Measurements from ENCODE around the gene ROBO1. TPM values are rescaled to one million over a fixed set of nuclear protein-coding genes. Genes with fewer than 3 reads are reported as not detected.
"Not testable (repeated sequence)": the region's sequence is repeated elsewhere in the genome, so short reads cannot be mapped to it uniquely, and the experiment has no call there.

Gene ROBO1
- total RNA-seq, 1 experiment from 2014 or later: 34.5 TPM

DNA sequence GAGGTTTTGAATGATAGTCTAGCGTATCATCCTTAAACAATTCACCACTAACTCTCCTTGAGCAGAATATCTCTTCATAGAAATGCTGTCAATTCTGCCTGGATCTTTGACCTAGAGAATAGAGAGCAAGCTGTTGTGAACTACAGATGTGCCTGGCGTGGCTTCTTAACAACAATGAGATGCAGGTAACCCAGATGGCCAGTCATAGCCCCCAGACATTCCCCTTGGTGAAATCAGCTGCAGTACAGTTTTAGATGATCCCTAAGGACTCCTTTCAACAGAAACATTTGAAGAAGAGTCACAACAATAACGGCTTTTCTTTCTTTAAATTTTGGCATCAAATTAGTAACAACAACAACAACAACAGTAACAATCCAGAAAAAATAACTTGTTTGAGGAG lies 1041.3 kb downstream of the ROBO1 start:
- DNase-seq: peak; percentile 19

DNA sequence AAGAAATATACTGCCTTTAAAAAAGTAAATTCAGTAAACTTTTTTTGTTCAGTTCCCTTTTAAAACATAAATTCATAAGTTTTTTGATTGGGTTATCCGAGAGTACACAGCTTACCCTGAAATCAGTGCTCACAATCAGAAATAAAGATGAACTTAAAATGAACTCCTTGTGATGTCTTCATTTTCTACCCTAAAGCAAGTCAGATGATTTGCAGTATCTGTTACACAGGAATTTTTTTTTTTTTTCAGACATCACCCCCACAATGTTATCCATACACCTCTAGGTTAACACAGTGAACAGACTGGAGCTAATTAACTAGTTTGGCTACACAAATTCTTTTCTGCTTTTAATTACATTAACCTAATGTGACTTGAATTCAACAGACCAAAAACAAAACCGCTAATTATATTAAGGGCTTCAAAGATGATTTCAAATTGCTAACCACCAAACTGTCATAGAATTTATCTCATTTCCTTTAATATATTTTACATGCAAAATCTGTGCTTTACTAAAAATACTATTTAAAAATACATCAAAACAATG lies 1042.0 kb downstream of the ROBO1 start:
- H3K36me3 ChIP-seq (replicated peaks; ENCODE audit: control insufficient read depth, insufficient read depth, low read length): no peaks in the 10 kb centered on the region
- H3K27me3 ChIP-seq (ENCODE audit: control insufficient read depth, insufficient read depth, low read length): no peaks in the 10 kb centered on the region

More for the DNA sequence above, 1041.3 kb downstream of the ROBO1 start:
- H3K4me3 ChIP-seq (ENCODE audit: insufficient read depth, low read depth, low read length): no peak overlapping the region
- no peaks in the 10 kb centered on the region for H3K27me3 ChIP-seq (ENCODE audit: control insufficient read depth, insufficient read depth, low read length)
- no peaks in the 10 kb centered on the region for H3K36me3 ChIP-seq (replicated peaks; ENCODE audit: control insufficient read depth, insufficient read depth, low read length)

DNA sequence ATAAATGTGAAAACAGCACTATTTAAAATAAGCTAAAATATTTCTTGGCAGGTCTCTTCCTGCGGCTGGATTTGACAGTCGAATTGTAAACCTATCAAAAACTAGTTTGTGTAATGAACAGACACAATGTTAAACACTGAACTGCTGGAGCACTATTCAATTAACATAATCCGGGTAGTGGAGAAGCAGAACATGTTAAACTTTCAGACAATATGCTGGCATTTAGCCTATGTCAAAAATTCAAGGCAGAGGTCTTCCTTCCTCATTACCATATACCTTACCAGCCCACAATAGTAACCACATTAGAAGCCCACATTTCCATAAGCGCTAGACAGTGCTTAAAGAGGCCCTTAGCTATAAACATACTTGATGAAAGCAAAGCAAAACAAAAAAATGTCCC lies 1042.9 kb downstream of the ROBO1 start:
- no peak overlapping the region for H3K4me3 ChIP-seq (ENCODE audit: insufficient read depth, low read depth, low read length)
- H3K36me3 ChIP-seq (replicated peaks; ENCODE audit: control insufficient read depth, insufficient read depth, low read length): no peaks in the 10 kb centered on the region
- no peaks in the 10 kb centered on the region for H3K27me3 ChIP-seq (ENCODE audit: control insufficient read depth, insufficient read depth, low read length)
- no peak for DNase-seq

More for the DNA sequence above, 1042.0 kb downstream of the ROBO1 start:
- H3K4me3 ChIP-seq (ENCODE audit: insufficient read depth, low read depth, low read length): no peak overlapping the region
- DNase-seq: no peak

DNA sequence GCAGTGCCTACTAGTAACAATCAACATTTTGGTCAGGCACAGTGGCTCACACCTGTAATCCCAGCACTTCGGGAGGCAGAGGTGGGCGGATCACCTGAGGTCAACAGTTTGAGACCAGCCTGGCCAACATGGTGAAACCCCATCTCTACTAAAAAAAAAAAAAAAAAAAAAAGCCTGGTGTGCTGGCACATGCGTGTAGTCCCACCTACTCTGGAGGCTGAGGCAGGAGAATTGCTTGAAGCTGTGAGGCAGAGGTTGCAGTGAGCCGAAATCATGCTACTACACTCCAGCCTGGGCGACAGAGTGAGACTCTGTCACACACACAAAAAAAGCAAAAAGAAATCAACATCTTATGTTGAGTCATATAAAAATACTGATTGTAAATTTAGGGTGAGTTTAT lies 1043.4 kb downstream of the ROBO1 start:
- H3K27me3 ChIP-seq (ENCODE audit: control insufficient read depth, insufficient read depth, low read length); H3K36me3 ChIP-seq (replicated peaks; ENCODE audit: control insufficient read depth, insufficient read depth, low read length); H3K4me3 ChIP-seq (ENCODE audit: insufficient read depth, low read depth, low read length); DNase-seq: not testable (repeated sequence)

DNA sequence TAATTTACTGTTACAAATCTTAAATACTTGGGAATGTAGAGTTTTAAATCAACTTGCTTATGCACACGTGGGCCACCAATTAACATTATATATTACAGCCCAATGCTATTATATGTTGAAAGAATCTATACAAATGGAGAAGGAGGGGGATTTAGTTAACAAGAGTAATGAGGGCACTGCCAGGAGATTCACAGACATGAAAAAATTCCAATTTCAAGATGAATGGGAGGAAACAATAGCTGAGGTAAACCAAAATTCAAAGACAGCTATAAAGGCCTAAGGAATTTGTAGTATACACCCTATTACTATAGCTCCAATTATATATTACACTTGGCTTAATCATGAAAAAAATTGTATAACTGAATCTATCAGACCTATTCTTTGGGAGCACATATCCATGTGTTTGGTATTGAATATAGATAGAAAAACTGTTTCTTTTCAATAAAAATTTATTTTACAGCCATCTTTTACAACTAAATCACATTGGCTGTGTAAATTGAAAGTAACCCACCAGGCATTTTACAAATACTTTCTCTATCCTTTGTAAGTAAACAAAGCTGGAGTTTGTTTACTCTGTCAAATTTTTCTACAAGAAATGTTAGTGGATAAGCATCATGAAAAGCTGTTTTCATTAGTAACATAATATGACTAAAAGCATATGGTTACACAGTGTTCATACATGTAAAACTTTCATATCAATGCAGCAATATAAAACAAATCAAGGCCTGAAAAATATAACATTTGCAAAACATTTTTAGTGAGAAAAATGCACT lies 1045.8 kb downstream of the ROBO1 start:
- DNase-seq: no peak
- H3K36me3 ChIP-seq (replicated peaks; ENCODE audit: control insufficient read depth, insufficient read depth, low read length): no peaks in the 10 kb centered on the region

DNA sequence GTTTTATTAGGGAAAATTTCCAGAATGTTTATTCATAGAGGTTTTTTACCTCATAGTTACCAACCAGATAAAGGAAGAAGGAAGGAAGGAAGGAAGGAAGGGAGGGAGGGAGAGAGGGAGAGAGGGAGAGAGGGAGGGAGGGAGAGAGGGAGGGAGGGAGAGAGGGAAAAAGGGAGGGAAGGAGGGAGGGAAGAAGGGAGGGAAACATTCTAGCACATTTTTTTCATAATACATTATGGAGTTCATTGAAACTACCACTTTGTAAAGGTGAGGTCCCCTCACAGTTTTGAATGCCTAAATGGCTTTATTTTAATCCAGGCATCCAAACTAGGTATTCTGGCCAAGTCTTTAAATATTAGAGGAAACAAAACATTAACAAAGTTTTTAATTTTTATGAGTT lies 1049.1 kb downstream of the ROBO1 start:
- Histone ChIP-seq H3K4me3 (ENCODE audit: insufficient read depth, low read depth, low read length) (no peak overlapping the region), H3K36me3 (replicated peaks; ENCODE audit: control insufficient read depth, insufficient read depth, low read length) (no peaks in the 10 kb centered on the region), H3K27me3 (ENCODE audit: control insufficient read depth, insufficient read depth, low read length) (no peaks in the 10 kb centered on the region)
- DNase-seq: no peak

More for the DNA sequence above, 1045.8 kb downstream of the ROBO1 start:
- Histone ChIP-seq H3K4me3 (ENCODE audit: insufficient read depth, low read depth, low read length) (no peak overlapping the region), H3K27me3 (ENCODE audit: control insufficient read depth, insufficient read depth, low read length) (no peaks in the 10 kb centered on the region)

DNA sequence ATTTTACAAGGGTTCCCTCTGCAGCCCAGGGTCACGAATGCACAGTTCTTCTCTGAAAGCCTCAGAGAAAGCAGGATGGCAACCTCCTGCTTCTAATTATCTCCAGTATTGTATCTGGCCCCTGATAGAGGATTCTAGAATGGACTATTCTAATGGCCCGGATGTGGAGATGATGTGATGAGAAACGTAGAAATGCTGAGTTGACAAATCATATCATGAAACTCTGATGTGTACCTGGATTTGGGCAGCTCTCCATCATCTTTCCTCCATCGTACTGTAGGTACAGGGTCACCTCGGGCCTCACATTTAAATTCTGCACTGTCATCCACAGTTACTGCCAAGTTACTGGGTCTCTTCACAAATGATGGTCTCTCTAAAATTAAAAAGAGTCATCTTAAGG lies 1050.8 kb downstream of the ROBO1 start:
- H3K4me3 ChIP-seq (ENCODE audit: insufficient read depth, low read depth, low read length): no peak overlapping the region
- no peaks in the 10 kb centered on the region for H3K27me3 ChIP-seq (ENCODE audit: control insufficient read depth, insufficient read depth, low read length)
- no peaks in the 10 kb centered on the region for H3K36me3 ChIP-seq (replicated peaks; ENCODE audit: control insufficient read depth, insufficient read depth, low read length)
- DNase-seq: no peak

DNA sequence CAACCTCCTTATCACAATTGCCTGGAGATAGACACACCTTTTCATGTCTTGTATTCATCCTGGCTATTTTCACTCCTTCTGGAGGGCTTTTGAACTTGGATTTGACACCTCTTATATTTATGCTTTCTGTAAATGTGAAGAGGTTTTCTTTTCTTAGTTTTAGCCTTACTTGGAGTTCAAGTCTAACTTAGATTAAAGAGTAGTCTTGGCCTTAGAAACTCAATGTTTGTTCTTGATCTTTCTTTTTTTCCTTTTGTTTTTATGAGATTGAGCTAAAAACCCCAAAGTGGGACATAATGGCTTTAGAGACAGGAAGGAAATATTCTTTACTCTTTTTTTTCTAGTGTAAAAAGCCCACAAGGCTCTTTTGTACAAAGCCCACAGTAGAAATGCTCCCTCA lies 1054.9 kb downstream of the ROBO1 start:
- no peaks in the 10 kb centered on the region for H3K36me3 ChIP-seq (replicated peaks; ENCODE audit: control insufficient read depth, insufficient read depth, low read length)
- H3K27me3 ChIP-seq (ENCODE audit: control insufficient read depth, insufficient read depth, low read length): no peaks in the 10 kb centered on the region
- no peak for DNase-seq
- H3K4me3 ChIP-seq (ENCODE audit: insufficient read depth, low read depth, low read length): no peak overlapping the region

DNA sequence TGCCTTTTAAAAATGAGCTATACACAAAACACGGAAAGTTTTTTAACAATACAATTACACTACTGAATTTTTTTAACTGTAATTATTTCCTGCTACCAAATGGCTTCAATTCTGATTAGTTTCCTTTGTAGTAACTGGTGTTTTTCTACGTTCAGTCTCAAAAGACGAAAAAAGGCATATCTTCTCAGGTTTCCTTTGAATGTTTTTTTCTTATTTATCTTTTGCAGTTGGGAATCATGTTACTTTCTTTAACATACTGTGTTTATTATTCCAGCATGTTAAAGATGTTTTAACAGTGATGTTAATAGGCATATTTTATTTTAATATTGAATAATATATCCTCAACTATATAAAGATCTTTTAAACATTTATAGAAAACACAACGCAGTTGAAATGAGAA lies 1055.5 kb downstream of the ROBO1 start:
- DNase-seq: no peak
- H3K36me3 ChIP-seq (replicated peaks; ENCODE audit: control insufficient read depth, insufficient read depth, low read length): no peaks in the 10 kb centered on the region
- no peak overlapping the region for H3K4me3 ChIP-seq (ENCODE audit: insufficient read depth, low read depth, low read length)
- H3K27me3 ChIP-seq (ENCODE audit: control insufficient read depth, insufficient read depth, low read length): no peaks in the 10 kb centered on the region

DNA sequence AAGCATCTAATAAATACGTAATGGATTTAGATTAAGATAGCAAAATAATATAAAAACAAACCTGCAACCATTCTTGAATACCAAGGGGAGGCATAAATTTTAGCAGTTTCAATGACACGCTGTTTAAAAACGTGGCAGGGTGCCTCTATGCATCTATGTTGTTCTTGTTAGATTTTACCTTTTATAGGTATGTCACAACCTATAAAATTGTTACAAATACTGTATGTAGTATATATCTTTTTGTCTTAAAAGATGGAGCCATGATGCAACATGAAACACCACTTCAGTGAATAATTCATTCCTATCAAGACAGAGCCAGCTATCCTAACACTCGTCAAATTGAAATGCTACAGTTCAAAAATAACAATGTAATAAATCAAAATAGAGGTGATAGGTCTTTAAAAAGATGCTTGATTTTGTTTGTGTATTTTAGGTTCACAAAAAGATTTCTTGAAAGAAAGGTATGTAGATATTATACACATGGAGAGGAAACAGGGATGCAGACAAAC lies 1059.2 kb downstream of the ROBO1 start:
- no peak overlapping the region for H3K4me3 ChIP-seq (ENCODE audit: insufficient read depth, low read depth, low read length)
- no peaks in the 10 kb centered on the region for H3K27me3 ChIP-seq (ENCODE audit: control insufficient read depth, insufficient read depth, low read length)
- no peaks in the 10 kb centered on the region for H3K36me3 ChIP-seq (replicated peaks; ENCODE audit: control insufficient read depth, insufficient read depth, low read length)
- DNase-seq: no peak

DNA sequence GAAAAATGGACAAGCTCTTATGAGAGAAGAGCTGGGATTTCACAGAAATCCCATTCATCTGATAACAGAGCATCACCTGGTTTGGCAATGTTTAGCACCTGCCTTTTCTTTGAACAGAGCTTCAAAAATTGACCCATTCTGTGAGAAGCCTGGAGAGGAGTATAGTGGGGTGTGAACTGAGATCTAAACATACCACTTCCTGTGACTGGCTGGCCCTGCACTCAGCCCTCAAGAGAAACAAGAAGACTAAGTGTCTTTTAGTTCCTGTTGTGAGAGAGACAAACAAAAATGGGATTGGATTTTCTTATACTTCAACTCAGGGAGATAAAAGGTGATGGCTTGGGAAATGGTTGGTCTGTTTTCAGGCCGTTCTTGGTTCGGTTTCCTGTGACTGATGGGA lies 1060.2 kb downstream of the ROBO1 start:
- no peaks in the 10 kb centered on the region for H3K36me3 ChIP-seq (replicated peaks; ENCODE audit: control insufficient read depth, insufficient read depth, low read length)
- no peak overlapping the region for H3K4me3 ChIP-seq (ENCODE audit: insufficient read depth, low read depth, low read length)
- DNase-seq: no peak
- H3K27me3 ChIP-seq (ENCODE audit: control insufficient read depth, insufficient read depth, low read length): no peaks in the 10 kb centered on the region

DNA sequence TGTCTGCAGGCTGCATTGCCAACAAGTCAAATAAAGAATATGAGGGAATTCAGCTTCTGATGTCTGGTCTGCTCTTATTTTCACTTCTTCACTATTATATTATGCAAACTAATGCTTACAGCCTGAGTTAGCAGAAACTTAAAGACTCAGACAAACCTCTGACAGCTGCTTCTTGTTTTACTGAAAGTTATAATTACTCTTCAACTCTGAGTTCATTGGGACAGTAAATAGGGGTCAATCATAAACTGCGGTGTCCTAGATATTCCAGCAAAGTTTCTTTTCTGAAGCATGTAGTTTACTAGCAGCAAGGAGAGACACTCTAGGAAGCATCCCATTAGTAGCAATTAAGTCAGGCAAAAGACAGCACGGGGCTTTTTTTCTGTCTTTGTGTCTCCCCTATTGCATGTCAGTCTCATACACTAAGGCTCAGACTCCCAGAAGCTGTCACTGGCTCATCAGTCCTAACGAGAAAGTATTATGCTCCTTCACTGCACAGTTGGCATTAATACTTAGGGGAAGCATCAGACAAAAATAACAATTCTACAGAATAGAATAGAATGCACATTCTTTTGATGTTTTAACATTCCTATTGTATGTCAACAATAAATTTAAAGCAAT lies 1060.8 kb downstream of the ROBO1 start:
- Histone ChIP-seq H3K36me3 (replicated peaks; ENCODE audit: control insufficient read depth, insufficient read depth, low read length) (no peaks in the 10 kb centered on the region), H3K27me3 (ENCODE audit: control insufficient read depth, insufficient read depth, low read length) (no peaks in the 10 kb centered on the region), H3K4me3 (ENCODE audit: insufficient read depth, low read depth, low read length) (no peak overlapping the region)
- no peak for DNase-seq

DNA sequence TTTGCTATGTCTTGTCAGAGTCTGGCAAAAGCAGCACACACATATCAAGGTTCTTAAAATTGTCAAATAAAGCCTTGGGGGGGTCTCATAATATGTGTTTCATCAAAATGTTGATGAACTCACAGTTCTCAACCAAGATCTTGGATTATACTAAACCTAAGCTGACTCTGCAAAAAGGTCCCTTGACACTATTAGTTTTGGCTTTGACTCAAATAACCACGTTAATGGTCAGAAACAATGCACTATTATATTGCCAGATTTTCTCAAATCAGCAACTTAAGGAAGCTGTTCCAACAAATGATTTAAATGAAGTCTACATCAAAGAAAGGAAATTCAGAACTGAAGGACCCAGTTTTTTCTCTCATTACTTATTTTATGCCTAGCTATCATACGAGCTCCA lies 1063.9 kb downstream of the ROBO1 start:
- Histone ChIP-seq H3K4me3 (ENCODE audit: insufficient read depth, low read depth, low read length) (no peak overlapping the region), H3K36me3 (replicated peaks; ENCODE audit: control insufficient read depth, insufficient read depth, low read length) (no peaks in the 10 kb centered on the region), H3K27me3 (ENCODE audit: control insufficient read depth, insufficient read depth, low read length) (no peaks in the 10 kb centered on the region)
- no peak for DNase-seq

DNA sequence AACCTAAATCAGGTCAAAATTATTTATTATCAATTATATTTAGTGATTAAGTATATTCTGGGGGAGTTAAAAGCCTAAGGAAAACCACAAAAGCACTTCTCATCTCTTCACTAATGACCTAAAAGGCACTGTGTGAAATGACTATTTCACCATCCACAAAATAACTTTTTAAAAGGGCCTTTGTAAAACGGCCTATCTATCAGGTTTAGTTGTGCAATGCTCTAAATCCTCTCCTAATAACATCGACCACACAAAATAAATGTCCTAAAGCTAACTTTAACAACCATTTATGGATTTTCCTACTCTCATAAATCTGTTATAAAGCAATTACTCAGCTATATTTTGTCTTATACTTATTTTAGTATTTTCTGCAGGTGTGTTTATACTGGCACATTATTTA lies 1066.3 kb downstream of the ROBO1 start:
- Histone ChIP-seq H3K27me3 (ENCODE audit: control insufficient read depth, insufficient read depth, low read length) (no peaks in the 10 kb centered on the region), H3K4me3 (ENCODE audit: insufficient read depth, low read depth, low read length) (no peak overlapping the region), H3K36me3 (replicated peaks; ENCODE audit: control insufficient read depth, insufficient read depth, low read length) (no peaks in the 10 kb centered on the region)
- DNase-seq: no peak

DNA sequence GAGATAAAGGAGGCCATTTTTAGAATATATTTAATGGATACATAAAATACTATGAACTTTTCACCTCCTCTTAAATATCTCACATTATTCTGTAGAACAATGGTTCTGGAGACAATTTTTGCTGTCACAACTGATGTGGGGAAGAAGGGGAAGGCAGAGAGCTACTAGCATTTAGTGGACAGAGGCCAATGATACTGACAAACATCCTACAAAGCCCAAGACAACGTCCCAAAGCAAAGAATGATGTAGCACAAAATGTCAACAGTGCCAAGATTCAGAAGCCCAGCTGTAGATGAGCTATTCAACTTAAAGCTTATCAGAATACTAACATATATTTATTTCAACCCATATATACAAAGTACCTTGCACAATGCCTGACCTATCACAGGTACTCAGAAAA lies 1069.4 kb downstream of the ROBO1 start:
- DNase-seq: no peak
- Histone ChIP-seq H3K4me3 (ENCODE audit: insufficient read depth, low read depth, low read length) (no peak overlapping the region), H3K36me3 (replicated peaks; ENCODE audit: control insufficient read depth, insufficient read depth, low read length) (no peaks in the 10 kb centered on the region), H3K27me3 (ENCODE audit: control insufficient read depth, insufficient read depth, low read length) (no peaks in the 10 kb centered on the region)

Measured in H7 (cell line).